Measurements from ENCODE around the gene WASHC4. TPM values are rescaled to one million over a fixed set of nuclear protein-coding genes. Genes with fewer than 3 reads are reported as not detected.

Gene WASHC4
- total RNA-seq, 1 experiment from 2014 or later = 44.7 TPM

DNA sequence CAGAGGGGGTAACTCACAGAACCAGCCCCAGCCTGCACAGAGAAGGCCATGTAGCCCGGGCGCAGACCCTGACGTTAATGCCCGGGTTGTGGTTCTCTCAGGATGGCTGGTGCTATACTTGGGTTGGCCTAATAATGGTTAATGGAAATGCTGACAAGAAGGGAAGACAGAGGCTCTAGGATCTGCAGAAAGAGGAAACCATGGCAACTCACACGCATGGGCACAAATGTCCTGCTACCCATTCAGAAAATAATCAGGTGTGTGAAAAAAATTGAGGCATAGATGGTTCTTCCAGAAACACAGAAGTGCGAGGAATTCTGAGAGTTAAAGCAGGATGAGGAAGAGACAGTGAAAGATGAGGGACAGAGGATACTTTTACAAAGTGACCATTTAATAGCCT is 94.7 kb downstream of the WASHC4 start:
- H3K4me1 ChIP-seq (ENCODE audit: control insufficient read depth, insufficient read depth, low read length) = no peaks in the 10 kb centered on the region
- H3K36me3 ChIP-seq (ENCODE audit: control insufficient read depth, insufficient read depth, low read length) = no peaks in the 10 kb centered on the region; the same call in 1 of the 2 replicates
- BruUV-seq (replicated peaks) = no TSS peak
- DNase-seq (ENCODE audit: low read depth, low spot score) = no peak
- H3K4me3 ChIP-seq (ENCODE audit: low read depth in 2 of 2, low read length in 2 of 2) = no peak overlapping the region
- intact Hi-C loops (cut with micrococcal nuclease; ENCODE audit: unreplicated experiment) (no loop called here), in situ Hi-C loops (cut with HindIII; ENCODE audit: low pct_unique_long_range_greater_than_20kb, low sequenced_read_pairs) (no loop called here)
- TF ChIP-seq, protein P1, sequence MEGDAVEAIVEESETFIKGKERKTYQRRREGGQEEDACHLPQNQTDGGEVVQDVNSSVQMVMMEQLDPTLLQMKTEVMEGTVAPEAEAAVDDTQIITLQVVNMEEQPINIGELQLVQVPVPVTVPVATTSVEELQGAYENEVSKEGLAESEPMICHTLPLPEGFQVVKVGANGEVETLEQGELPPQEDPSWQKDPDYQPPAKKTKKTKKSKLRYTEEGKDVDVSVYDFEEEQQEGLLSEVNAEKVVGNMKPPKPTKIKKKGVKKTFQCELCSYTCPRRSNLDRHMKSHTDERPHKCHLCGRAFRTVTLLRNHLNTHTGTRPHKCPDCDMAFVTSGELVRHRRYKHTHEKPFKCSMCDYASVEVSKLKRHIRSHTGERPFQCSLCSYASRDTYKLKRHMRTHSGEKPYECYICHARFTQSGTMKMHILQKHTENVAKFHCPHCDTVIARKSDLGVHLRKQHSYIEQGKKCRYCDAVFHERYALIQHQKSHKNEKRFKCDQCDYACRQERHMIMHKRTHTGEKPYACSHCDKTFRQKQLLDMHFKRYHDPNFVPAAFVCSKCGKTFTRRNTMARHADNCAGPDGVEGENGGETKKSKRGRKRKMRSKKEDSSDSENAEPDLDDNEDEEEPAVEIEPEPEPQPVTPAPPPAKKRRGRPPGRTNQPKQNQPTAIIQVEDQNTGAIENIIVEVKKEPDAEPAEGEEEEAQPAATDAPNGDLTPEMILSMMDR (IDR thresholded peaks at IDR 0.05) = no peak
- TF ChIP-seq SIN3A (IDR thresholded peaks at IDR 0.05; ENCODE audit: borderline replicate concordance, insufficient read depth, low read depth, low read length) (no peak), TCF7L2 (IDR thresholded peaks at IDR 0.05; ENCODE audit: low read depth, low read length) (no peak), POLR2AphosphoS5 (IDR thresholded peaks at IDR 0.05; ENCODE audit: low read depth, low read length) (no peak)
- TF ChIP-seq, protein P2, sequence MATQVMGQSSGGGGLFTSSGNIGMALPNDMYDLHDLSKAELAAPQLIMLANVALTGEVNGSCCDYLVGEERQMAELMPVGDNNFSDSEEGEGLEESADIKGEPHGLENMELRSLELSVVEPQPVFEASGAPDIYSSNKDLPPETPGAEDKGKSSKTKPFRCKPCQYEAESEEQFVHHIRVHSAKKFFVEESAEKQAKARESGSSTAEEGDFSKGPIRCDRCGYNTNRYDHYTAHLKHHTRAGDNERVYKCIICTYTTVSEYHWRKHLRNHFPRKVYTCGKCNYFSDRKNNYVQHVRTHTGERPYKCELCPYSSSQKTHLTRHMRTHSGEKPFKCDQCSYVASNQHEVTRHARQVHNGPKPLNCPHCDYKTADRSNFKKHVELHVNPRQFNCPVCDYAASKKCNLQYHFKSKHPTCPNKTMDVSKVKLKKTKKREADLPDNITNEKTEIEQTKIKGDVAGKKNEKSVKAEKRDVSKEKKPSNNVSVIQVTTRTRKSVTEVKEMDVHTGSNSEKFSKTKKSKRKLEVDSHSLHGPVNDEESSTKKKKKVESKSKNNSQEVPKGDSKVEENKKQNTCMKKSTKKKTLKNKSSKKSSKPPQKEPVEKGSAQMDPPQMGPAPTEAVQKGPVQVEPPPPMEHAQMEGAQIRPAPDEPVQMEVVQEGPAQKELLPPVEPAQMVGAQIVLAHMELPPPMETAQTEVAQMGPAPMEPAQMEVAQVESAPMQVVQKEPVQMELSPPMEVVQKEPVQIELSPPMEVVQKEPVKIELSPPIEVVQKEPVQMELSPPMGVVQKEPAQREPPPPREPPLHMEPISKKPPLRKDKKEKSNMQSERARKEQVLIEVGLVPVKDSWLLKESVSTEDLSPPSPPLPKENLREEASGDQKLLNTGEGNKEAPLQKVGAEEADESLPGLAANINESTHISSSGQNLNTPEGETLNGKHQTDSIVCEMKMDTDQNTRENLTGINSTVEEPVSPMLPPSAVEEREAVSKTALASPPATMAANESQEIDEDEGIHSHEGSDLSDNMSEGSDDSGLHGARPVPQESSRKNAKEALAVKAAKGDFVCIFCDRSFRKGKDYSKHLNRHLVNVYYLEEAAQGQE (IDR thresholded peaks at IDR 0.05; ENCODE audit: insufficient read depth in 1 of 2, low read depth in 2 of 2, low read length in 1 of 2) = no peak
- no peaks in the 10 kb centered on the region for H3K27me3 ChIP-seq (ENCODE audit: control insufficient read depth, insufficient read depth, low read length)
- ChIA-PET POLR2A (no interaction called here), CTCF (no interaction called here)
- no peak for ATAC-seq
- H3K9me3 ChIP-seq (ENCODE audit: control insufficient read depth, insufficient read depth, low read depth, low read length) = no peaks in the 10 kb centered on the region
- H3K27ac ChIP-seq (ENCODE audit: low read length) = no peak overlapping the region

DNA sequence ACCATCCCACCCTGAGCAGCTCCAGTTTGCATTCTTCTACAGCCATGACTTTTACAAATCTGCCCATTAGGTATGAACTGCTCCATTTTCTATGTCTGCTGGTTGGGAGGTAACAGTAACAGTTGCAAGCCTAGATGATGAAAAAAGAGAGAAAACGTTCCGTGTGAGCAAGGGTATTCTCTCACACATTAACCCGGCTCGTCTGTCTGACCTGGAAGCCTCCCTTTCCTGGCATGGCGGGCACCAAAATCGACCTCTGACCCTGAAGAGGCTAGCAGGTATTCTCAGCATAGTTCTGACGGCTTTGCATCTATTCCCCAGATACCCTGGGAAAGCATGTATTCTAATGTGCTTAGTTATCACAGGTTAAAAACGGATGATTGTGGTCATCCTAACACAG is 96.6 kb downstream of the WASHC4 start:
- TF ChIP-seq, protein P1 (IDR thresholded peaks at IDR 0.05) = no peak
- TF ChIP-seq, protein P2 (IDR thresholded peaks at IDR 0.05; ENCODE audit: insufficient read depth in 1 of 2, low read depth in 2 of 2, low read length in 1 of 2) = no peak
- no peak for TF ChIP-seq TCF7L2 (IDR thresholded peaks at IDR 0.05; ENCODE audit: low read depth, low read length)
- no peak for TF ChIP-seq SIN3A (IDR thresholded peaks at IDR 0.05; ENCODE audit: borderline replicate concordance, insufficient read depth, low read depth, low read length)
- no peak for TF ChIP-seq POLR2AphosphoS5 (IDR thresholded peaks at IDR 0.05; ENCODE audit: low read depth, low read length)
- Histone ChIP-seq H3K4me3 (ENCODE audit: low read depth in 2 of 2, low read length in 2 of 2) (no peak overlapping the region), H3K27ac (ENCODE audit: low read length) (no peak overlapping the region), H3K9me3 (ENCODE audit: control insufficient read depth, insufficient read depth, low read depth, low read length) (no peaks in the 10 kb centered on the region), H3K4me1 (ENCODE audit: control insufficient read depth, insufficient read depth, low read length) (no peaks in the 10 kb centered on the region), H3K36me3 (ENCODE audit: control insufficient read depth, insufficient read depth, low read length) (no peaks in the 10 kb centered on the region; the same call in 1 of the 2 replicates), H3K27me3 (ENCODE audit: control insufficient read depth, insufficient read depth, low read length) (no peaks in the 10 kb centered on the region)
- ATAC-seq (no peak), DNase-seq (ENCODE audit: low read depth, low spot score) (no peak)
- BruUV-seq (replicated peaks) = no TSS peak
- in situ Hi-C loops (cut with HindIII; ENCODE audit: low pct_unique_long_range_greater_than_20kb, low sequenced_read_pairs) (no loop called here), intact Hi-C loops (cut with micrococcal nuclease; ENCODE audit: unreplicated experiment) (no loop called here)
- CTCF ChIA-PET = no interaction called here
- POLR2A ChIA-PET = no interaction called here

Data from Panc1 (cell line).